ENCODE results near the gene MAD1L1.

Gene MAD1L1

GRCh38 chr7:2143981-2144595 lies 88.7 kb downstream of the MAD1L1 start:
- H3K27ac ChIP-seq: no peak overlapping the region
- TF ChIP-seq, protein P1, sequence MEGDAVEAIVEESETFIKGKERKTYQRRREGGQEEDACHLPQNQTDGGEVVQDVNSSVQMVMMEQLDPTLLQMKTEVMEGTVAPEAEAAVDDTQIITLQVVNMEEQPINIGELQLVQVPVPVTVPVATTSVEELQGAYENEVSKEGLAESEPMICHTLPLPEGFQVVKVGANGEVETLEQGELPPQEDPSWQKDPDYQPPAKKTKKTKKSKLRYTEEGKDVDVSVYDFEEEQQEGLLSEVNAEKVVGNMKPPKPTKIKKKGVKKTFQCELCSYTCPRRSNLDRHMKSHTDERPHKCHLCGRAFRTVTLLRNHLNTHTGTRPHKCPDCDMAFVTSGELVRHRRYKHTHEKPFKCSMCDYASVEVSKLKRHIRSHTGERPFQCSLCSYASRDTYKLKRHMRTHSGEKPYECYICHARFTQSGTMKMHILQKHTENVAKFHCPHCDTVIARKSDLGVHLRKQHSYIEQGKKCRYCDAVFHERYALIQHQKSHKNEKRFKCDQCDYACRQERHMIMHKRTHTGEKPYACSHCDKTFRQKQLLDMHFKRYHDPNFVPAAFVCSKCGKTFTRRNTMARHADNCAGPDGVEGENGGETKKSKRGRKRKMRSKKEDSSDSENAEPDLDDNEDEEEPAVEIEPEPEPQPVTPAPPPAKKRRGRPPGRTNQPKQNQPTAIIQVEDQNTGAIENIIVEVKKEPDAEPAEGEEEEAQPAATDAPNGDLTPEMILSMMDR (conservative IDR thresholded peaks at IDR 0.05): no peak

GRCh38 chr7:2143450-2143849 lies 89.3 kb downstream of the MAD1L1 start:
- TF ChIP-seq, protein P1 (conservative IDR thresholded peaks at IDR 0.05): no peak
- H3K27ac ChIP-seq: no peak overlapping the region

DNA sequence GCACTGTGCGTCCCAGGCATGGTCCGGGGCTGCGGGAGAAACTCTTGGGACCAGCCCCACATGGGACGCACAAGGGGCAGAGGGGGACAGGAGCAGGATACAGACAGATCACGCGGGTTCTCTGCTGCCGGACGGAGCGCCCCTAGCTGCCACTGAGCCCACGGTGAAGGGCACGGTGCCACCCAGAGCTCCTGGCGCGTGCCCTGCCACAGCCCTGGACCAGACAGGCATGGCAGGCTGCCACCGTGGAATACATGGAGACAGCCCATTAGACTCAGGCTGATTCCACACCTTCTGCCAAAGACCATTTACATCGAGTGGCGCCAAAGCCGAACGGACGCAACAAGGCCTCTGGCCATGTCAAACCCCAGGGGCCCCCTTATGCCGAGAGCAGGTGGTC lies 90.4 kb downstream of the MAD1L1 start:
- no peak overlapping the region for H3K27ac ChIP-seq

GRCh38 chr7:2141651-2142050 lies 91.1 kb downstream of the MAD1L1 start:
- TF ChIP-seq, protein P1 (conservative IDR thresholded peaks at IDR 0.05): no peak
- H3K27ac ChIP-seq: no peak overlapping the region

More for the DNA sequence above, 90.4 kb downstream of the MAD1L1 start:
- TF ChIP-seq, protein P1 (conservative IDR thresholded peaks at IDR 0.05): no peak

GRCh38 chr7:2141021-2141410 lies 91.7 kb downstream of the MAD1L1 start:
- TF ChIP-seq, protein P1 (conservative IDR thresholded peaks at IDR 0.05): no peak
- no peak overlapping the region for H3K27ac ChIP-seq

DNA sequence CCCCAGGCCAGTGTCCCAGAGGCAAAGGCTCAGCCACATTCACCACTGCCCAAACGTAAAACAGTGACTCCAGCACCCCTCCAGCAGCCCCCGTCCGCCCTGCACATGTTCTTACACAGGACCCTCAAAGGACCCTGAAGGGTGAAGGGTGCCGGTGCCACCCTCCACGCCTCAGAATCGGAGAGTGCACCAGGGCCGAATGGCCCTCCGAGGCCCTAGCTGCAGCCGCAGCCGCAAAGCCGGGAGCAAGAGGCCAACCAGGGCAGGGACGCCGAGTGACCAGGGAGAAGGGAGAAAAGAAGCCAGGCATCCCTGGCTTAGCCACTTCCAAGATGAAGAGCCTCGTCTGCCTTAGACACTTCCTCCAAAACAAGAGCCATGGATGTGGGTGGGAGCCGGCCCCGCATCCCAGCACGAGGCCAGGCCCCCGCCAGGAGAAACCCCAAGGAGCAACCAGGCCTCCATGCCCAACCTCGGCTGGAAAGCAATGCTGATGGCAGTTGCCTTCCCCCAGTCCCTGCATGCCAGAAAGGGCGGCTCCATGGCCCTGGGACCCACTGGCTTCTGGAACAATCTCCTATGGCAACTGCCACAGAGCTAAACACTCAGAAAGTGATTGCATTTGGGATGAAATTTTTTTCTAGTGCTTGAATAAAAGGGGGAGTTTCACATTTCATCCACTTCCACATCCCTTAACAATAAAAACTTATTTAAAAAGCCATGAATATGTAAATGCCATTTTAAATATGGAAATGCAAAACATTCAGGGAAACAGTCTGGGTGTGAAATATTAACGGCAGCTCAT lies 92.3 kb downstream of the MAD1L1 start:
- TF ChIP-seq, protein P1 (conservative IDR thresholded peaks at IDR 0.05): no peak
- no peak overlapping the region for H3K27ac ChIP-seq

- TF ChIP-seq, protein P1 (conservative IDR thresholded peaks at IDR 0.05): no peak
- H3K27ac ChIP-seq: no peak overlapping the region
Observed at GRCh38 chr7:2139004-2139699, 93.6 kb downstream of the MAD1L1 start.
